WTC11 (cell line): Measurements from ENCODE around the gene RXFP2.

Experiments used
- CTCF ChIP-seq: fragments of 200-600 bp; IDR thresholded peaks from 2 replicates; pipeline ENCODE4 v1.8.0; 2022; ENCODE audit warnings: antibody characterized with exemption
- FOXJ3 ChIP-seq: sonication (generic); formaldehyde crosslinking; IDR thresholded peaks from 2 replicates; pipeline ENCODE4 v1.9.0; 2021; ENCODE audit warnings: missing genetic modification reagents, mild to moderate bottlenecking, borderline replicate concordance
- FOXP1 ChIP-seq: sonication (generic); formaldehyde crosslinking; IDR thresholded peaks from 2 replicates; pipeline ENCODE4 v1.8.0; 2022; ENCODE audit warnings: missing genetic modification reagents, mild to moderate bottlenecking, moderate library complexity, borderline replicate concordance
- GABPB1 ChIP-seq: sonication (generic); formaldehyde crosslinking; IDR thresholded peaks from 2 replicates; pipeline ENCODE4 v1.8.1; 2023; ENCODE audit warnings: mild to moderate bottlenecking, missing genetic modification reagents
- RELA ChIP-seq: sonication (generic); formaldehyde crosslinking; IDR thresholded peaks from 2 replicates; pipeline ENCODE4 v1.8.1; 2022; ENCODE audit warnings: missing genetic modification reagents, mild to moderate bottlenecking, borderline replicate concordance
- ZNF512 ChIP-seq: sonication (generic); formaldehyde crosslinking; IDR thresholded peaks from 2 replicates; pipeline ENCODE4 v1.8.1; 2022; ENCODE audit warnings: missing genetic modification reagents, borderline replicate concordance

GRCh38 chr13:31818236-31818635 lies 78.9 kb downstream of the RXFP2 start:
- TF ChIP-seq RELA (CRISPR knock-in tag) (no peak), CTCF (no peak), GABPB1 (CRISPR knock-in tag) (no peak), ZNF512 (no peak), FOXJ3 (CRISPR knock-in tag) (no peak), FOXP1 (CRISPR knock-in tag) (no peak)
